ENCODE data around the gene GATA6.
A peak's percentile ranks its signal among the peaks of the same experiment; 100 is the strongest.

GATA6 gene

GRCh38 chr18:22132763-22133162, 36.6 kb upstream of the GATA6 start:
- H3K4me3 ChIP-seq (ENCODE audit: low read depth, low read length): no peak overlapping the region
- H3K36me3 ChIP-seq (replicated peaks): no peaks in the 10 kb centered on the region
- TF ChIP-seq CTCF (IDR thresholded peaks at IDR 0.05; ENCODE audit: low read depth, low read length, missing control alignments): no peak
- DNase-seq: no peak
- H3K27ac ChIP-seq: no peak overlapping the region
- H3K27me3 ChIP-seq (replicated peaks): no peaks in the 10 kb centered on the region
- in situ Hi-C loops (cut with HindIII; ENCODE audit: low pct_ligation_motif_present, low sequenced_read_pairs): no loop called here

DNA sequence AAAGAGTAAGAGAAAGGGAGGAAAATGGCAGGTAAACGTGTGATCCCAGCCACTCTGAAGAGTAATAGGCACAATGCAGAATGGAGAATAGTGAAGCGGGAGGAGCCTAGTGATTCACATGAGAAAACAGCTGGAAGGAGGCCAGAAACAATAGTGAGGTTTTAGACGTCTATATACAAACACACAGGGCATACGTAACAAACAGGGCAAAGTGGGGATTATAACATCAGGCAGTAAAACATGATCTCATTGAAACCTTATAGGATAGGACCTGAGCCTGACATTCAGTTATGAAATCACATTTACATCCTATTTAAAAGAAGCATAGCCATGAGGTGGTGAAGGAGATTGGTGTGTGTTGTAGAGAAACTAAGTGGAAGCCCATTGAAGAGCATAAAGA, 33.0 kb upstream of the GATA6 start:
- in situ Hi-C loops (cut with HindIII; ENCODE audit: low pct_ligation_motif_present, low sequenced_read_pairs): no loop called here
- no peak for TF ChIP-seq CTCF (IDR thresholded peaks at IDR 0.05; ENCODE audit: low read depth, low read length, missing control alignments)

DNA sequence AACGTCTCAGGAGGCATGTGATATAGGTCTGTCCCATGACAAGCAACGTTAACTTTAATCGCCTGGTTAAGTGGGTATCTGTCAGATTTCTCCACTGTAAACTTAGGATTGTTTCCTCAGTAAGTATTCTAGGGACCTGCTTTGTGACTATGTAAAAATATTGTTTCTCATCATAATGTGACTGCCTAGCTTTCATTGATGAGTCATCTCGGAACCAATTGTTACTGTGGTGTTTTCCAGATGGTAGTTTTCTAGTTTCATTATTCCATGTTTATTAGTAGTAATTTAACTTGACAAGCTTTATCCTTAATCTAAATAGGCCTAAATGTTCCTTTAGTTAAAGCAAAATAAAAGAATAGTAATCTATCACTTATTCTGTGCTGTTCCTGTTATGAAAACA, 28.2 kb upstream of the GATA6 start:
- H3K27me3 ChIP-seq (replicated peaks): no peaks in the 10 kb centered on the region
- H3K36me3 ChIP-seq (replicated peaks): no peaks in the 10 kb centered on the region
- no peak for DNase-seq
- in situ Hi-C loops (cut with HindIII; ENCODE audit: low pct_ligation_motif_present, low sequenced_read_pairs): no loop called here
- TF ChIP-seq CTCF (IDR thresholded peaks at IDR 0.05; ENCODE audit: low read depth, low read length, missing control alignments): no peak
- no peak overlapping the region for H3K27ac ChIP-seq
- no peak overlapping the region for H3K4me3 ChIP-seq (ENCODE audit: low read depth, low read length)

More for the DNA sequence above, 33.0 kb upstream of the GATA6 start:
- H3K36me3 ChIP-seq (replicated peaks): no peaks in the 10 kb centered on the region
- H3K27ac ChIP-seq: no peak overlapping the region
- H3K4me3 ChIP-seq (ENCODE audit: low read depth, low read length): no peak overlapping the region
- peak; percentile 75 for DNase-seq
- no peaks in the 10 kb centered on the region for H3K27me3 ChIP-seq (replicated peaks)

- H3K36me3 ChIP-seq (replicated peaks): no peaks in the 10 kb centered on the region
- no peak for TF ChIP-seq CTCF (IDR thresholded peaks at IDR 0.05; ENCODE audit: low read depth, low read length, missing control alignments)
- peaks cover 7% of the 10 kb centered on the region for H3K27me3 ChIP-seq (replicated peaks)
- no peak overlapping the region for H3K4me3 ChIP-seq (ENCODE audit: low read depth, low read length)
- in situ Hi-C loops (cut with HindIII; ENCODE audit: low pct_ligation_motif_present, low sequenced_read_pairs): no loop called here
- no peak overlapping the region for H3K27ac ChIP-seq
- DNase-seq: no peak
These were observed 25.7 kb upstream of the GATA6 start for GRCh38 chr18:22143347-22144340.

DNA sequence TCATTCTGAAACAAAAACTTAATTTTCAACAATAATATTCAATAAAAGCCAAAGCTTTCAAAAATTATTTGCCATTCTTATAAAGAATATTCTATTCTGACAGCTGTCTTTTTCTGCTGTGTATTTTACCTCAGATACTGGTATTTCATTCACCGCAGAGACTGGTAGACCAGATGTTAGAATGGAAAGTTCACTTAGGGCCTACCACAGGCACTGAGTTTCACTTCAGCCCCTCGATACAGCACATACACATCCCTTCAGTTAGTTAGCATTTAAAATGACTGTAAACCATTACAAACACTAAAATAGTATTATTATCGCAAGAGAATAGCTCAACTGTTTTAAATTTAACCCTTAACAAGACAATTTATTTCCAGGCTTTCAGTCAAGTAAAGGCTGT, 24.2 kb upstream of the GATA6 start:
- Histone ChIP-seq H3K4me3 (ENCODE audit: low read depth, low read length) (no peak overlapping the region), H3K27me3 (replicated peaks) (peaks cover 8% of the 10 kb centered on the region), H3K36me3 (replicated peaks) (no peaks in the 10 kb centered on the region), H3K27ac (no peak overlapping the region)
- no peak for TF ChIP-seq CTCF (IDR thresholded peaks at IDR 0.05; ENCODE audit: low read depth, low read length, missing control alignments)
- no peak for DNase-seq
- in situ Hi-C loops (cut with HindIII; ENCODE audit: low pct_ligation_motif_present, low sequenced_read_pairs): no loop called here

All from brain microvascular endothelial cell (primary cell).